GM13976 (cell line): ENCODE measurements around the gene TMEM82.

Experiments used
- DNase-seq: peaks from one replicate; pipeline ENCODE4 v3.0.0; 2012; ENCODE audit warnings: low spot score
- in situ Hi-C: fragments of 300-500 bp; cut with MboI; formaldehyde crosslinking; loops from one replicate; pipeline ENCODE4 v1.12.0; 2022; ENCODE audit warnings: low sequenced_read_pairs, mixed read lengths, inconsistent platforms; ENCODE audit not compliant: unreplicated experiment
- TF ChIP-seq, protein P1 (sequence below): IDR thresholded peaks from 2 replicates; pipeline ENCODE4 v1.5.1; 2012; ENCODE audit warnings: borderline replicate concordance, mild to moderate bottlenecking; ENCODE audit not compliant: insufficient read depth; ENCODE audit errors: extremely low read depth, missing control alignments, control extremely low read depth

Gene TMEM82

GRCh38 chr1:15726508-15726907 lies 15.8 kb upstream of the TMEM82 start:
- in situ Hi-C loops: loop anchor here (25.0 kb wide), 1 partner anchor 389 kb away; no protein-coding TSS in a partner anchor
- TF ChIP-seq, protein P1, sequence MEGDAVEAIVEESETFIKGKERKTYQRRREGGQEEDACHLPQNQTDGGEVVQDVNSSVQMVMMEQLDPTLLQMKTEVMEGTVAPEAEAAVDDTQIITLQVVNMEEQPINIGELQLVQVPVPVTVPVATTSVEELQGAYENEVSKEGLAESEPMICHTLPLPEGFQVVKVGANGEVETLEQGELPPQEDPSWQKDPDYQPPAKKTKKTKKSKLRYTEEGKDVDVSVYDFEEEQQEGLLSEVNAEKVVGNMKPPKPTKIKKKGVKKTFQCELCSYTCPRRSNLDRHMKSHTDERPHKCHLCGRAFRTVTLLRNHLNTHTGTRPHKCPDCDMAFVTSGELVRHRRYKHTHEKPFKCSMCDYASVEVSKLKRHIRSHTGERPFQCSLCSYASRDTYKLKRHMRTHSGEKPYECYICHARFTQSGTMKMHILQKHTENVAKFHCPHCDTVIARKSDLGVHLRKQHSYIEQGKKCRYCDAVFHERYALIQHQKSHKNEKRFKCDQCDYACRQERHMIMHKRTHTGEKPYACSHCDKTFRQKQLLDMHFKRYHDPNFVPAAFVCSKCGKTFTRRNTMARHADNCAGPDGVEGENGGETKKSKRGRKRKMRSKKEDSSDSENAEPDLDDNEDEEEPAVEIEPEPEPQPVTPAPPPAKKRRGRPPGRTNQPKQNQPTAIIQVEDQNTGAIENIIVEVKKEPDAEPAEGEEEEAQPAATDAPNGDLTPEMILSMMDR: no peak
- DNase-seq: no peak

DNA sequence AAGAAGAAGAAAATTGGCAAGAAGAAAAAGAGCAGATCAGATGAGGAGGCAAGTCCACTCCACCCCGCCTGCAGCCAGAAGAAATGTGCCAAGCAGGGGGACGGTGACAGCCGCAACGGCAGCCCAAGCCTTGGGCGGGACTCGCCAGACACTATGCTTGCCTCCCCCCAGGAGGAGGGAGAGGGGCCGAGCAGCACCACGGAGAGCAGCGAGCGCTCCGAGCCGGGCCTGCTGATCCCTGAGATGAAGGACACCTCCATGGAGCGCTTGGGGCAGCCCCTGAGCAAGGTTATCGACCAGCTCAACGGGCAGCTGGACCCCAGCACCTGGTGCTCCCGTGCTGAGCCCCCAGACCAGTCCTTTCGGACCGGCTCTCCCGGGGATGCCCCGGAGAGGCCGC lies 15.3 kb upstream of the TMEM82 start:
- DNase-seq: no peak
- TF ChIP-seq, protein P1: no peak
- in situ Hi-C loops: loop anchor here (25.0 kb wide), 1 partner anchor 390 kb away; no protein-coding TSS in a partner anchor

DNA sequence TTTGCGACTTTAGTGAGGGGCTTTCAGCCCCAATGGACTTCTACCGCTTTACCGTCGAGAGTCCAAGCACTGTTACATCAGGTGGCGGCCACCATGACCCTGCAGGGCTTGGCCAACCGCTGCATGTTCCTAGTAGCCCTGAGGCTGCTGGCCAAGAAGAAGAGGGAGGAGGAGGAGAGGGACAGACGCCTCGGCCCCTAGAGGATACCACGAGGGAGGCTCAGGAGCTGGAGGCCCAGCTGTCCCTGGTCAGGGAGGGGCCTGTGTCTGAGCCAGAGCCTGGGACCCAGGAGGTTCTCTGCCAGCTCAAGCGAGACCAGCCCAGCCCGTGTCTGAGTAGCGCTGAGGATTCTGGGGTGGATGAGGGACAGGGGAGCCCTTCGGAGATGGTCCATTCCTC lies 14.9 kb upstream of the TMEM82 start:
- TF ChIP-seq, protein P1: no peak
- DNase-seq: no peak
- in situ Hi-C loops: loop anchor here (25.0 kb wide), 1 partner anchor 390 kb away; no protein-coding TSS in a partner anchor

GRCh38 chr1:15727866-15728534 lies 14.3 kb upstream of the TMEM82 start:
- no peak for DNase-seq
- in situ Hi-C loops: loop anchor here (25.0 kb wide), 1 partner anchor 391 kb away; no protein-coding TSS in a partner anchor
- TF ChIP-seq, protein P1: no peak

- TF ChIP-seq, protein P1: no peak
- DNase-seq: no peak
- in situ Hi-C loops: loop anchor here (25.0 kb wide), 1 partner anchor 392 kb away; no protein-coding TSS in a partner anchor
These were observed 13.2 kb upstream of the TMEM82 start for GRCh38 chr1:15728937-15729657.

- no peak for DNase-seq
- in situ Hi-C loops: loop anchor here (25.0 kb wide), 1 partner anchor 393 kb away; no protein-coding TSS in a partner anchor
- TF ChIP-seq, protein P1: no peak
These were observed 11.9 kb upstream of the TMEM82 start for GRCh38 chr1:15730423-15730822.
